GM13976 (cell line): Measurements from ENCODE around the gene ARHGEF10L.
"Not testable (repeated sequence)": the region's sequence is repeated elsewhere in the genome, so short reads cannot be mapped to it uniquely, and the experiment has no call there.

Experiments
- DNase-seq: peaks from one replicate; pipeline ENCODE4 v3.0.0; 2012; ENCODE audit warnings: low spot score
- CTCF ChIP-seq: IDR thresholded peaks from 2 replicates; pipeline ENCODE4 v1.5.1; 2012; ENCODE audit warnings: borderline replicate concordance, mild to moderate bottlenecking; ENCODE audit not compliant: insufficient read depth; ENCODE audit errors: extremely low read depth, missing control alignments, control extremely low read depth
- in situ Hi-C: fragments of 300-500 bp; cut with MboI; formaldehyde crosslinking; loops from one replicate; pipeline ENCODE4 v1.12.0; 2022; ENCODE audit warnings: low sequenced_read_pairs, mixed read lengths, inconsistent platforms; ENCODE audit not compliant: unreplicated experiment

Gene ARHGEF10L

GRCh38 chr1:17744666-17745478, 205.4 kb downstream of the ARHGEF10L start:
- TF ChIP-seq CTCF: peak; percentile 21
- in situ Hi-C loops: no loop called here
- DNase-seq: no peak

GRCh38 chr1:17745479-17745955, 206.0 kb downstream of the ARHGEF10L start:
- in situ Hi-C loops: no loop called here
- TF ChIP-seq CTCF: no peak
- no peak for DNase-seq

GRCh38 chr1:17746281-17746680, 206.8 kb downstream of the ARHGEF10L start:
- DNase-seq, in situ Hi-C loops: not testable (repeated sequence)

- no peak for DNase-seq
- TF ChIP-seq CTCF: no peak
- in situ Hi-C loops: no loop called here
Measured at GRCh38 chr1:17746920-17747319, 207.4 kb downstream of the ARHGEF10L start.
